ENCODE measurements around the gene OR2J3.

Gene OR2J3

DNA sequence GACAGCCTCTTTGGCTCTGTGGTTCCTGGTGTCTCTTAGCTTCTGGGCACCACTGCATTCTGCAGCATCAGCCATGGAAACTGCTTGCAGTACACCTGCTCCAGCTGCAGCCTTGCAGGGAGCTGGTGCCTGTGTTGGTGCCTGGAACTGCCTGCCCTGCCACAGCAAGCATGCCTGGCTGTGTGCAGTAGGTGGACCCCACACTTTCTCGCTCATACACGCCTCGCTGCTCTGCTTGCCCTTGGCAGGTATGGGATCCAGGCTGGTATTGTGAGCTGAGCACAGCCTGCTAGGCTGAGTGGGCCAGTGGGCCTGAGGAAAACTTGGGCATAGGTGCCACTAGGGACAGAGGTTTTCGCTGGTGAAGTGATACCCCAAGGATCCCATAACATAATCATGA is 22.8 kb downstream of the OR2J3 start:
- no peak for DNase-seq
- H3K4me1 ChIP-seq = no peaks in the 10 kb centered on the region
- H3K4me3 ChIP-seq (ENCODE audit: low read depth, low read length) = no peak overlapping the region
- TF ChIP-seq, protein P1, sequence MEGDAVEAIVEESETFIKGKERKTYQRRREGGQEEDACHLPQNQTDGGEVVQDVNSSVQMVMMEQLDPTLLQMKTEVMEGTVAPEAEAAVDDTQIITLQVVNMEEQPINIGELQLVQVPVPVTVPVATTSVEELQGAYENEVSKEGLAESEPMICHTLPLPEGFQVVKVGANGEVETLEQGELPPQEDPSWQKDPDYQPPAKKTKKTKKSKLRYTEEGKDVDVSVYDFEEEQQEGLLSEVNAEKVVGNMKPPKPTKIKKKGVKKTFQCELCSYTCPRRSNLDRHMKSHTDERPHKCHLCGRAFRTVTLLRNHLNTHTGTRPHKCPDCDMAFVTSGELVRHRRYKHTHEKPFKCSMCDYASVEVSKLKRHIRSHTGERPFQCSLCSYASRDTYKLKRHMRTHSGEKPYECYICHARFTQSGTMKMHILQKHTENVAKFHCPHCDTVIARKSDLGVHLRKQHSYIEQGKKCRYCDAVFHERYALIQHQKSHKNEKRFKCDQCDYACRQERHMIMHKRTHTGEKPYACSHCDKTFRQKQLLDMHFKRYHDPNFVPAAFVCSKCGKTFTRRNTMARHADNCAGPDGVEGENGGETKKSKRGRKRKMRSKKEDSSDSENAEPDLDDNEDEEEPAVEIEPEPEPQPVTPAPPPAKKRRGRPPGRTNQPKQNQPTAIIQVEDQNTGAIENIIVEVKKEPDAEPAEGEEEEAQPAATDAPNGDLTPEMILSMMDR (IDR thresholded peaks at IDR 0.05; ENCODE audit: low read depth, low read length) = no peak
- H3K36me3 ChIP-seq = no peaks in the 10 kb centered on the region
- H3K27me3 ChIP-seq = peaks cover 10% of the 10 kb centered on the region; the same call in 1 of the 2 replicates
- H3K9me3 ChIP-seq = no peaks in the 10 kb centered on the region

DNA sequence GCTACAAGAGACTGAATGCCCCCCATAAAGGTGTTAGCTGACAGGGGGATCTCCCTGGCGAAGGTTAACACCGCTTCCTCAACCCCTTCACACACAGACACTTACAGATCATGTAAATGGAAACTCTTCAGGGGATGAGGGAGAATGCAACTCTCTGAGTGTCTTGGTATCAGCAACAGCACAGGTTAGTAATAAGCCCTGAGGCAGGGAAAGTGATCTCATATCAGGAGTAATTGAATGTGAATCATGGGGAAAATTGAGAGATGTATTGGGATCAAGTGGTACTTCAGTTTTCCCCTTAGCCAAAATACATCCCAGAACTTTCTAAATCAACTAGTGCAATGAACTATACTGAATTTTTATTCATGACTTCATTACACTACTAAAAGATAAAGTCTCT is 23.8 kb downstream of the OR2J3 start:
- TF ChIP-seq, protein P1 (IDR thresholded peaks at IDR 0.05; ENCODE audit: low read depth, low read length) = no peak
- H3K9me3 ChIP-seq = no peaks in the 10 kb centered on the region
- DNase-seq = no peak
- H3K27me3 ChIP-seq = peaks cover 10% of the 10 kb centered on the region; the same call in 1 of the 2 replicates
- no peaks in the 10 kb centered on the region for H3K4me1 ChIP-seq
- H3K36me3 ChIP-seq = no peaks in the 10 kb centered on the region
- no peak overlapping the region for H3K4me3 ChIP-seq (ENCODE audit: low read depth, low read length)

DNA sequence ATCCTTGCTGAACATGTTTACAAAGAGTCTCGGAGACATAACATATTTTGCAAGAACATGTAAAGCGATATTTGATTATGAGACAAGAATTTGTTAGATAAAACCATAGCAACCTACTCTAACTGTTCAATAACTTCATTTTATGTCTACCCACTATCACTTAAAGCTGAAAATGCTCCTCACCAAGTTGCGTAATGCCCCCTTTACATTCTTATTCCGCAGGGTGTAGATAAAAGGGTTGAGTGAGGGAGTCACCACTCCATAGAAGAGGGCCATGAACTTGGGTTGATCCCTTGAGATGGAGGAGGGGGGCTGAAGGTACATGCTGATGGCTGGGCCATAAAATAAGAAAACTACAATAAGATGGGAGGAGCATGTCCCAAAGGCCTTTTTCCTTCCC is 29.9 kb downstream of the OR2J3 start:
- Histone ChIP-seq H3K27me3 (no peaks in the 10 kb centered on the region), H3K9me3 (no peaks in the 10 kb centered on the region), H3K4me1 (no peaks in the 10 kb centered on the region), H3K36me3 (no peaks in the 10 kb centered on the region), H3K4me3 (ENCODE audit: low read depth, low read length) (no peak overlapping the region)
- TF ChIP-seq, protein P1 (IDR thresholded peaks at IDR 0.05; ENCODE audit: low read depth, low read length) = no peak
- no peak for DNase-seq

DNA sequence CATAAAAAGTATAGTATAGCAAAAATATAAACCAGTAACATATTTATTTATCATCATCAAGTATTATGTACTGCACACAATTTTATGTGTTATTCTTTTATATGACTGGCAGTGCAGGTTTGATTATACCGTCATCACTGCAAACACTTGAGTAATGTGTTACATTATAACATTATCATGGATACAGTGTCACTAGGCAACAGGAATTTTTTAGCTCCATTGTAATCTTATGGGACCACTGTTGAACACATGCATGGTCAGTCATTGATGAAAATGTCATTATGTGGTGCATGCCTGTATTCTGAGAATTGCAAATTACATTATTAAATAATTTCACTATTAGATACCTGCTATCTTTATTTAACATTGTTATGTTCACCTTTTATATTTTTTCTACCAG is 33.7 kb downstream of the OR2J3 start:
- DNase-seq = no peak
- TF ChIP-seq, protein P1 (IDR thresholded peaks at IDR 0.05; ENCODE audit: low read depth, low read length) = no peak
- Histone ChIP-seq H3K4me3 (ENCODE audit: low read depth, low read length) (no peak overlapping the region), H3K27me3 (no peaks in the 10 kb centered on the region), H3K4me1 (no peaks in the 10 kb centered on the region), H3K9me3 (no peaks in the 10 kb centered on the region), H3K36me3 (no peaks in the 10 kb centered on the region)

DNA sequence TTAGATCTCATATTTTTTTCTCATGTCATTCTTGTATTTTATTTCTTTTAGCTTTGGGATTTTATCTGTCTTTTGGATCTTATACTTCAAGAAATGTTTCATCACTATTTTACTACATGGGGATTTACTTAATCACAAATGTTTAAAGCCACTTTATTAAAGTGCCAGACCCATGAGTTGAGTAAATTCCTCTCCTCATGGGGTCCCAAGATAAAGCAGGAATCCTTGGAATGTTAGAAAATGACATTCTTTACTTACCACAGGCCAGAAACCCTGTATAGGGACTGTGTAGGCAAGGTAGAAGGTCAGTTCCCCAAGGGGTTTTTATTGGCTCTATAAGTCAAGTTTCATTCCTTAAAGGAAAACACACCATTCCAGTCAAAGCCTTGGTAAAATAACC is 34.5 kb downstream of the OR2J3 start:
- Histone ChIP-seq H3K4me3 (ENCODE audit: low read depth, low read length) (no peak overlapping the region), H3K27me3 (no peaks in the 10 kb centered on the region), H3K36me3 (no peaks in the 10 kb centered on the region), H3K9me3 (no peaks in the 10 kb centered on the region), H3K4me1 (no peaks in the 10 kb centered on the region)
- TF ChIP-seq, protein P1 (IDR thresholded peaks at IDR 0.05; ENCODE audit: low read depth, low read length) = no peak
- no peak for DNase-seq

DNA sequence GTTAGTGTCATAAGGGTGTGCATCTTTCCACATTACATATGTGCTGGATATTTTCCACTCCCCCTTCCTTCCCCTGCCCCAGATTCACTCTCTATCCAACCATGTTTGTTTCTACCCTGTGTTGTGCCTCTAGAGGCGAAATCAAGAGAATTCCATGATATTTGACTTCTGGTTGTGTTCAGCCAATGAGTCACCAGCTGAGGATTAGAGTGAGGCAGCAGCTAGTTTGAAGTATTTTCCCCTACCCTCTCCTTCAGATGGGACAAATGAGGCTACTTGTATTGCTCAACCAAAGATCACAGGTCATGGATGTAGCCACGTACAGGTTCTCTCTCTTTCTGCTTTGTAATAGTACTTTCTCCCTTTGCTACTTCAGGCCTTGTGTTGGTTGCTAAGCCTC is 38.3 kb downstream of the OR2J3 start:
- Histone ChIP-seq H3K27me3 (no peaks in the 10 kb centered on the region), H3K4me3 (ENCODE audit: low read depth, low read length) (no peak overlapping the region), H3K9me3 (no peaks in the 10 kb centered on the region), H3K4me1 (no peaks in the 10 kb centered on the region), H3K36me3 (no peaks in the 10 kb centered on the region)
- no peak for DNase-seq
- TF ChIP-seq, protein P1 (IDR thresholded peaks at IDR 0.05; ENCODE audit: low read depth, low read length) = no peak

Measured in BE2C (cell line).